Suprapubic skin (tissue), 4 donors: Measurements from ENCODE around the gene PCCB.

ENCODE experiments used
- POLR2A ChIP-seq, 2 donors: fragments of 450-650 bp; IDR thresholded peaks; one replicate each; pipeline ENCODE4 v1.6.1; 2017; ENCODE audit warnings: antibody characterized with exemption in 2 of 2, mild to moderate bottlenecking in 2 of 2, moderate library complexity in 2 of 2
- POLR2AphosphoS5 ChIP-seq, 3 donors: sonication (generic); formaldehyde crosslinking; IDR thresholded peaks; one replicate each; pipeline ENCODE4 v1.6.1; 2017; ENCODE audit warnings: antibody characterized with exemption in 3 of 3
- TF ChIP-seq, protein P1 (sequence below), 2 donors: fragments of 200-600 bp in 1 of 2; fragments of 450-650 bp in 1 of 2; sonication (generic) in 1 of 2; IDR thresholded peaks; one replicate each; pipeline ENCODE4 v1.5.1; 2016 to 2019; ENCODE audit warnings: antibody characterized with exemption in 2 of 2, mild to moderate bottlenecking in 1 of 2, moderate library complexity in 1 of 2

DNA sequence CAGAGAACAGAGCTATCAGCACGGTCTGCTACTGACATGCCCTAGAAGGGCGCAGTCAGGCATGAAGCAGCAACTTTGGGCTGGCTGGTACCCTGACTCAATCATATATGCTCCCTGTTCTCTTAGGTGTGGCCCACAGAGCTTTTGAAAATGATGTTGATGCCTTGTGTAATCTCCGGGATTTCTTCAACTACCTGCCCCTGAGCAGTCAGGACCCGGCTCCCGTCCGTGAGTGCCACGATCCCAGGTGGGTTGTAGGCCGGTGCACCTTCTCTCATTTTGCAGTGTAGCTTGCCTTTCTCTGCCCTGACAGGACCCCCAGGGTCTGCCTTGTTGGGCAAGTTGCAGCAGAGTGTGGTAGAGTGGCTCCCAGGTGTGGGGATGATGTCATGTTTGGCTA lies 47.7 kb downstream of the PCCB start:
- TF ChIP-seq POLR2A (IDR thresholded peaks at IDR 0.05) (no peak), POLR2AphosphoS5 (IDR thresholded peaks at IDR 0.05) (no peak)
- TF ChIP-seq, protein P1, sequence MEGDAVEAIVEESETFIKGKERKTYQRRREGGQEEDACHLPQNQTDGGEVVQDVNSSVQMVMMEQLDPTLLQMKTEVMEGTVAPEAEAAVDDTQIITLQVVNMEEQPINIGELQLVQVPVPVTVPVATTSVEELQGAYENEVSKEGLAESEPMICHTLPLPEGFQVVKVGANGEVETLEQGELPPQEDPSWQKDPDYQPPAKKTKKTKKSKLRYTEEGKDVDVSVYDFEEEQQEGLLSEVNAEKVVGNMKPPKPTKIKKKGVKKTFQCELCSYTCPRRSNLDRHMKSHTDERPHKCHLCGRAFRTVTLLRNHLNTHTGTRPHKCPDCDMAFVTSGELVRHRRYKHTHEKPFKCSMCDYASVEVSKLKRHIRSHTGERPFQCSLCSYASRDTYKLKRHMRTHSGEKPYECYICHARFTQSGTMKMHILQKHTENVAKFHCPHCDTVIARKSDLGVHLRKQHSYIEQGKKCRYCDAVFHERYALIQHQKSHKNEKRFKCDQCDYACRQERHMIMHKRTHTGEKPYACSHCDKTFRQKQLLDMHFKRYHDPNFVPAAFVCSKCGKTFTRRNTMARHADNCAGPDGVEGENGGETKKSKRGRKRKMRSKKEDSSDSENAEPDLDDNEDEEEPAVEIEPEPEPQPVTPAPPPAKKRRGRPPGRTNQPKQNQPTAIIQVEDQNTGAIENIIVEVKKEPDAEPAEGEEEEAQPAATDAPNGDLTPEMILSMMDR (IDR thresholded peaks at IDR 0.05) = no peak
